ENCODE data around the gene AZIN2.
"Not testable (repeated sequence)": the region's sequence is repeated elsewhere in the genome, so short reads cannot be mapped to it uniquely, and the experiment has no call there.

AZIN2 gene

GRCh38 chr1:33094486-33094885, 13.5 kb downstream of the AZIN2 start:
- no peak for DNase-seq (ENCODE audit: low read depth in 3 of 3)

GRCh38 chr1:33094971-33095604, 14.1 kb downstream of the AZIN2 start:
- no peak for DNase-seq (ENCODE audit: low read depth in 3 of 3)

GRCh38 chr1:33096363-33097005, 15.5 kb downstream of the AZIN2 start:
- no peak for DNase-seq (ENCODE audit: low read depth in 3 of 3)

GRCh38 chr1:33097137-33097611, 16.2 kb downstream of the AZIN2 start:
- no peak for DNase-seq (ENCODE audit: low read depth in 3 of 3)

- DNase-seq (ENCODE audit: low read depth in 3 of 3) = no peak
Measured at GRCh38 chr1:33097762-33098161, 16.8 kb downstream of the AZIN2 start.

- DNase-seq (ENCODE audit: low read depth in 3 of 3) = no peak
Measured at GRCh38 chr1:33098371-33098770, 17.4 kb downstream of the AZIN2 start.

GRCh38 chr1:33099290-33100118, 18.6 kb downstream of the AZIN2 start:
- DNase-seq (ENCODE audit: low read depth in 3 of 3) = peak; percentile 23 to 67 (median 32)

GRCh38 chr1:33100119-33100415, 19.1 kb downstream of the AZIN2 start:
- not testable (repeated sequence) for DNase-seq (ENCODE audit: low read depth in 3 of 3)

GRCh38 chr1:33110477-33110876, 29.5 kb downstream of the AZIN2 start:
- no peak for DNase-seq (ENCODE audit: low read depth in 3 of 3)

- no peak for DNase-seq (ENCODE audit: low read depth in 3 of 3)
Measured at GRCh38 chr1:33111965-33112364, 31.0 kb downstream of the AZIN2 start.

GRCh38 chr1:33117440-33118085, 36.6 kb downstream of the AZIN2 start:
- no peak for DNase-seq (ENCODE audit: low read depth in 3 of 3)

GRCh38 chr1:33118274-33118673, 37.3 kb downstream of the AZIN2 start:
- no peak for DNase-seq (ENCODE audit: low read depth in 3 of 3)

GRCh38 chr1:33119050-33119449, 38.1 kb downstream of the AZIN2 start:
- no peak for DNase-seq (ENCODE audit: low read depth in 3 of 3)

GRCh38 chr1:33119532-33120217, 38.7 kb downstream of the AZIN2 start:
- DNase-seq (ENCODE audit: low read depth in 3 of 3) = no peak

GRCh38 chr1:33120436-33121231, 39.7 kb downstream of the AZIN2 start:
- DNase-seq (ENCODE audit: low read depth in 3 of 3) = no peak

- no peak for DNase-seq (ENCODE audit: low read depth in 3 of 3)
Measured at GRCh38 chr1:33121728-33122127, 40.8 kb downstream of the AZIN2 start.

- no peak for DNase-seq (ENCODE audit: low read depth in 3 of 3)
Measured at GRCh38 chr1:33122483-33123178, 41.7 kb downstream of the AZIN2 start.

- DNase-seq (ENCODE audit: low read depth in 3 of 3) = no peak
Measured at GRCh38 chr1:33123266-33123665, 42.3 kb downstream of the AZIN2 start.

- not testable (repeated sequence) for DNase-seq (ENCODE audit: low read depth in 3 of 3)
Measured at GRCh38 chr1:33124647-33125046, 43.7 kb downstream of the AZIN2 start.

GRCh38 chr1:33126411-33127000, 45.6 kb downstream of the AZIN2 start:
- no peak for DNase-seq (ENCODE audit: low read depth in 3 of 3)
